Astrocyte of the hippocampus (primary cell): Measurements from ENCODE around the gene FCGR3A.
"Not testable (repeated sequence)": the region's sequence is repeated elsewhere in the genome, so short reads cannot be mapped to it uniquely, and the experiment has no call there.

Experiments
- DNase-seq: peaks from one replicate; pipeline ENCODE4 v3.0.0; 2011; ENCODE audit warnings: low read depth, low spot score

FCGR3A gene

DNA sequence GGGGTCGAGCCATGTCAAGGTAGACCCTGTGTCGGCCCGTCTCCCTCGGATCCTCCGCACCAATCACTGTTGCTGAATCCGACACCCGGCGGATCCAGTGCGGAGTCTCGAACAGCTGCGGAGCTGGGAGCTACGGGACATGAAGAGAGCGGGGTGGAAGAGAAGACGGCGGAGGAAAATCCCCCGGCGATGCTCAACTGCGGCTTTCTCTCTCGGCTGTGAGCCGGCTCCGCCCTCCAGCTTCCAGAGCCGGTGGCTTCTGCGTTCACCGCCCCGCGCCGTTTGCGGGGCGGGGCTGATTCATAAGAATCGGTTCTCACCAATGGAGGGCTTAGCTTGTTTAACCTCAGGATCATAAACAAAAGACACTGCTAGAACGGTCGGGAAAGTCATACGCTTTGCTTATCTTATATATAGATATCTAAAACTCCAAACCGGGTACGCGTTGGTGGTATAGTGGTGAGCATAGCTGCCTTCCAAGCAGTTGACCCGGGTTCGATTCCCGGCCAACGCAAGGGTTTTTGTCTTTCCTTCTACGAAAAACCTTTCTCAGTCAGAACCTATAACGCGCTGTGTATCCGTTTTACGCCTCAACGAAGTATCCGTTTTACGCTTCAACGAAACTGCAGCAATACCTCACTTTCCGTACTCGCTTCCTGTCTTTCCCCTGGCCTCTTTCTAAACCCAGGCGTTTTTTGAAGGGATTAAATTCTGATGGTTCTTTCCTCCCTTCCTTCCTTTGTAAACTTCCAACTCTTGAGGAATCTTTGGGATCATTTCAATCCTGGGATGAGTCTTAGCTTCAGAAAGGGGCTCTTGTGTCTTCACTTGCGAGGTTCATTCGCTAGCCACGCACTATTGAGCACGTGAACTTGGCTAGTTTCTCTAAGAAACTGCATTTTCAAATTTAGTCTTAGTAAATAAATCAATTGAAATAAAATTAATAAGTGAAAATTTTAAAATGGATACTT lies 18.7 kb downstream of the FCGR3A start:
- peak; percentile 92 for DNase-seq

DNA sequence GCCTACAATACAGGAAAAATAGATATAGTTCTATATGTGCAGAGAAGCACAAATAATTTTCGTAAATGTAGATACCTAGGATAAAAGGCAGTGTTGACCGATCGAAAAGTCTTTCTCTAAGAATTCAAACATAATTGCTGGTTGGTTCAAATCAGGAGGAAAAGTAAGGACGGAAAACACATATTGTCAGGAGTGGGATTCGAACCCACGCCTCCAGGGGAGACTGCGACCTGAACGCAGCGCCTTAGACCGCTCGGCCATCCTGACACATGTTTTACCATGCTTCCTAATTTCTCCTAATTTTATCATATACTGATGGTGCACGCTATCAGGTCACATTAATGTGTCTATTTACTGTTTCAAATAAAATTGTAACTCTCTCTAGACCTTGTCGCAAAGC lies 19.5 kb downstream of the FCGR3A start:
- DNase-seq: peak; percentile 75

DNA sequence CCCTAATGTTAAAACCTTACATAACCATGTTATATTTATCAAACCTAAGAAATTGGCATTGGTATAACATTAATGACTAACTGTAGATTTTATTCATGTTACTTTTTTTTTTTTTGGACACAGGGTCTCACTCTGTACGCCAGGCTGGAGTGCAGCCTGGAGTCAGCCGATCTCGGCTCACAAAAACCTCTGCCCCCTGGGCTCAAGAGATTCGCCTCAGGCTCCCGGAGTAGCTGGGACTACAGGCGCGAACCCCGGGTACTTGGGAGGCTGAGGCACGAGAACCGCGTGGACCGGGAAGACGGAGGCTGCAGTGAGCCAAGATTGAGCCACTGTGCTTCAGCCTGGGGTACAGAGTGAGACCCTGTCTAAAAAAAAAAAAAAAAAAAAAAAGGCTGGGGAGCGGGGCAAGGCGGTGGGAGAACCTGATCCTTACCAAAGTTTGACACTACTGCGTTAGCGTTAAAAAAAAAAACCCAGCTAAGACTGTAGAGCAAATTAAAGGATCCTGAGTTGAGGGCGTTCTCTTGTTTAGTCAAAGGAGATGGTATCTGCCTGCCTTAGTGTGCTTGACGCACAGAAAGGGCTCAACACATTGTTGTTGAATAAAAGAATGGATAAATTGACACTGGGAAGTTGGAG lies 20.0 kb downstream of the FCGR3A start:
- DNase-seq: not testable (repeated sequence)

DNA sequence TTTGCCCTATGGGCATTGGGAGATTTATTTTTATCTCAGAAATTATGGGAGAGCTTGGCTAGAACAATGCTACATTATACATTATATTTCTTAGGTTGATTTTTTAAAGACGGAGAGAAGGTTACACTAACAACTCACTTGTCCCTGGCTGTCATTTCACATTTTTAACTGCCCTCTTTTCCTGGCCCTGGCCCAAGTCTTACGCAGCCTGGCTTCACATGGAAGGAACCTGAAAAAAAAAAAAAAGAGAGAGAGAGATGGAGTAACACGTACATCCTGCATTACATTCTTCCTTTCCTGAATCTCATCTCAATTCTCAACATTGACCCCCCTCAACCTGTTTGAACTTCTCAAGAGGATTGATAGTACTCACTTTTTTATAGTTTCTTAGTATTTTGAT lies 21.1 kb downstream of the FCGR3A start:
- not testable (repeated sequence) for DNase-seq

DNA sequence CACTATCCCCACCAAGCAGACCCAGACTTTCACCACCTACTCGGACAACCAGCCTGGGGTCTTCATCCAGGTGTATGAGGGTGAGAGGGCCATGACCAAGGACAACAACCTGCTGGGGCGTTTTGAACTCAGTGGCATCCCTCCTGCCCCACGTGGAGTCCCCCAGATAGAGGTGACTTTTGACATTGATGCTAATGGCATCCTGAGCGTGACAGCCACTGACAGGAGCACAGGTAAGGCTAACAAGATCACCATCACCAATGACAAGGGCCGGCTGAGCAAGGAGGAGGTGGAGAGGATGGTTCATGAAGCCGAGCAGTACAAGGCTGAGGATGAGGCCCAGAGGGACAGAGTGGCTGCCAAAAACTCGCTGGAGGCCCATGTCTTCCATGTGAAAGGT lies 23.7 kb downstream of the FCGR3A start:
- not testable (repeated sequence) for DNase-seq

DNA sequence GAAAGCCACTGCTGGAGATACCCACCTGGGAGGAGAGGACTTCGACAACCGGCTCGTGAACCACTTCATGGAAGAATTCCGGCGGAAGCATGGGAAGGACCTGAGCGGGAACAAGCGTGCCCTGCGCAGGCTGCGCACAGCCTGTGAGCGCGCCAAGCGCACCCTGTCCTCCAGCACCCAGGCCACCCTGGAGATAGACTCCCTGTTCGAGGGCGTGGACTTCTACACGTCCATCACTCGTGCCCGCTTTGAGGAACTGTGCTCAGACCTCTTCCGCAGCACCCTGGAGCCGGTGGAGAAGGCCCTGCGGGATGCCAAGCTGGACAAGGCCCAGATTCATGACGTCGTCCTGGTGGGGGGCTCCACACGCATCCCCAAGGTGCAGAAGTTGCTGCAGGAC lies 24.3 kb downstream of the FCGR3A start:
- not testable (repeated sequence) for DNase-seq

DNA sequence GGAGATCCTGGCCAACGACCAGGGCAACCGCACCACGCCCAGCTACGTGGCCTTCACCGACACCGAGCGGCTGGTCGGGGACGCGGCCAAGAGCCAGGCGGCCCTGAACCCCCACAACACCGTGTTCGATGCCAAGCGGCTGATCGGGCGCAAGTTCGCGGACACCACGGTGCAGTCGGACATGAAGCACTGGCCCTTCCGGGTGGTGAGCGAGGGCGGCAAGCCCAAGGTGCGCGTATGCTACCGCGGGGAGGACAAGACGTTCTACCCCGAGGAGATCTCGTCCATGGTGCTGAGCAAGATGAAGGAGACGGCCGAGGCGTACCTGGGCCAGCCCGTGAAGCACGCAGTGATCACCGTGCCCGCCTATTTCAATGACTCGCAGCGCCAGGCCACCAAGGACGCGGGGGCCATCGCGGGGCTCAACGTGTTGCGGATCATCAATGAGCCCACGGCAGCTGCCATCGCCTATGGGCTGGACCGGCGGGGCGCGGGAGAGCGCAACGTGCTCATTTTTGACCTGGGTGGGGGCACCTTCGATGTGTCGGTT lies 24.8 kb downstream of the FCGR3A start:
- DNase-seq: not testable (repeated sequence)

DNA sequence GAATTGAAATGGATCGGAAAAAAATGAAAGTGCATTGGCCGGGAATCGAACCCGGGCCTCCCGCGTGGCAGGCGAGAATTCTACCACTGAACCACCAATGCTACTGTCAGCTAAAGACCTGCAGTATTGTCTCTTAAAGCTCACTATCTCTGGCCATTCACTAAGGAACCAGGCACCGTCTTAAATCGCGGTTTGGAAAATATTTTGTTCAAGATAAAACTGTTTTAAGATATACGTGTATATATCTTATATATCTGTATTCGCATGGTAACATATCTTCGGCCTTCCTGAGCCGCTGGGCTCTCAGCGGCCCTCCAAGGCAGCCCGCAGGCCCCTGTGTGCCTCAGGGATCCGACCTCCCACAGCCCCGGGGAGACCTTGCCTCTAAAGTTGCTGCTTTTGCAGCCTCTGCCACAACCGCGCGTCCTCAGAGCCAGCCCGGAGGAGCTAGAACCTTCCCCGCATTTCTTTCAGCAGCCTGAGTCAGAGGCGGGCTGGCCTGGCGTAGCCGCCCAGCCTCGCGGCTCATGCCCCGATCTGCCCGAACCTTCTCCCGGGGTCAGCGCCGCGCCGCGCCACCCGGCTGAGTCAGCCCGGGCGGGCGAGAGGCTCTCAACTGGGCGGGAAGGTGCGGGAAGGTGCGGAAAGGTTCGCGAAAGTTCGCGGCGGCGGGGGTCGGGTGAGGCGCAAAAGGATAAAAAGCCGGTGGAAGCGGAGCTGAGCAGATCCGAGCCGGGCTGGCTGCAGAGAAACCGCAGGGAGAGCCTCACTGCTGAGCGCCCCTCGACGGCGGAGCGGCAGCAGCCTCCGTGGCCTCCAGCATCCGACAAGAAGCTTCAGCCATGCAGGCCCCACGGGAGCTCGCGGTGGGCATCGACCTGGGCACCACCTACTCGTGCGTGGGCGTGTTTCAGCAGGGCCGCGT lies 25.5 kb downstream of the FCGR3A start, which contains the start of gene HSPA6:
HSPA6 (plus strand) TSS at position 724 of the 925 bp plus-strand sequence; CDS start at position 843, 119 bp downstream.
- DNase-seq: peak; percentile 86

DNA sequence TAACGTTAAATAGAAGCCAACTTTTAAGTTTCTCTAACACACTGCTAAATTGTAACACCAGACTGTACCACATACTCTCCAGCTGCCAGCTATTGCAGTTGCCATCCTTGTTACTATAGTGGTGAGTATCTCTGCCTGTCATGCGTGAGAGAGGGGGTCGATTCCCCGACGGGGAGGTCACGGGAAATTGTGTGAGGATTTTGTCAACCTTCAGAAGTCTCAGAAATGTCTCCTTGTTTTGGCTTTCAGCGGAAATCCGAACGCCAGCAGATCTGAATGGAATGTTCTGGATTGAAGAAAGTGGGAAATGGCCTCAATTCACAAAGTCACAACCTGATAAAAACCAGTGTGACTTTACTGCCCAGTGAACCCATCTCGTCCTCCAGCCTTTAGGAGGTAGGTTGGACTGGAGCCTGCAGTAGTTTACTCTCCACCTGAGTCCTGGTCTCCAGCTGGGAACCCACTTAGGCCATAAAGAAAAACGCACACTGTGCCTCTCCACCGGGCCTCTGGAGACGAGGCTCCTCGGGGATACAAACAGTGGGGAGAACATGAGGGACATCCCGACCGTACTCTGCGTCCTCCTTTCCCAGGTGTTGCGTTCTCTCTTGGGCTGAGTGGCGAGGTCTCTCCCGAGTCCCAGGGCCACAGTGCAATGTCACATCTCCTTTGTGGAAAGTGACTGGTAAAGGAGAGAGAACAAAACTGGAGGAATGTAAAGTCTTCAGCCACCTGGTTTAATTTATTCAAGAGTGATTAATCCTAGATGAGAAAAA lies 26.4 kb downstream of the FCGR3A start:
- not testable (repeated sequence) for DNase-seq

DNA sequence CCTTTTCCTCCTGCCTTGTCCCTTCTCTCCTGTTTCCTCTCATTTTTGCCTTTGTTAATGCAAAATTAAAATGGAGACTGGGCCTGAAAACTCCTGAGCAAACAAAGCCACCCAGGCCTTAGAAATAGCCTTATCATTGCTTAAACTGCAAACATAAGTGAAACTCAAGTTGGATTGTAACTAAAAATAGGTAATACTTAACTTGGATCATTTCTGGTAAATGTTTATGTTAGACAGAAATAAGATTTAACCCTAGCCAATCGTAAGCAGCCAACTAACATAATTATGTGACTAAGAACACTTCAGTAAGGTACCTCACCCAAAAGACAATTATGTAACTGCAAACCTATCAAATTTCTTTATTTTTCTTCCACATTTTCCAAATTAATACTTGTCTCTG lies 35.7 kb downstream of the FCGR3A start:
- DNase-seq: not testable (repeated sequence)

DNA sequence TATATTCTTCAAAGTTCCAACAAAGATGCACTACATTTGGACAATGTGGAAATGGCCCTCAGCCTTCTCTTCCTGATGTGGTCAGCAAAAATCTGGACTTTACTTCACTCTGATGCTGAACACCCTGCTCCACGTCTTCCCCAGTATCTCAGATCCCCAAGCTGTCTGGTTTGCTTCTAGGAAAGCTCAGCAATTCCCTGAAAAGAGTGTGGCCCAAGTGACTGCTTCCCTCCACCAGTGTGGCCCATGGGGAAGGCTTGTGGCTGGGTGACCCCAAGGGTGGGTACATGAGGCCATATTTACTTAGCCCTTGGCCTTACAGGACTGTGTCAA lies 36.2 kb downstream of the FCGR3A start:
- not testable (repeated sequence) for DNase-seq

DNA sequence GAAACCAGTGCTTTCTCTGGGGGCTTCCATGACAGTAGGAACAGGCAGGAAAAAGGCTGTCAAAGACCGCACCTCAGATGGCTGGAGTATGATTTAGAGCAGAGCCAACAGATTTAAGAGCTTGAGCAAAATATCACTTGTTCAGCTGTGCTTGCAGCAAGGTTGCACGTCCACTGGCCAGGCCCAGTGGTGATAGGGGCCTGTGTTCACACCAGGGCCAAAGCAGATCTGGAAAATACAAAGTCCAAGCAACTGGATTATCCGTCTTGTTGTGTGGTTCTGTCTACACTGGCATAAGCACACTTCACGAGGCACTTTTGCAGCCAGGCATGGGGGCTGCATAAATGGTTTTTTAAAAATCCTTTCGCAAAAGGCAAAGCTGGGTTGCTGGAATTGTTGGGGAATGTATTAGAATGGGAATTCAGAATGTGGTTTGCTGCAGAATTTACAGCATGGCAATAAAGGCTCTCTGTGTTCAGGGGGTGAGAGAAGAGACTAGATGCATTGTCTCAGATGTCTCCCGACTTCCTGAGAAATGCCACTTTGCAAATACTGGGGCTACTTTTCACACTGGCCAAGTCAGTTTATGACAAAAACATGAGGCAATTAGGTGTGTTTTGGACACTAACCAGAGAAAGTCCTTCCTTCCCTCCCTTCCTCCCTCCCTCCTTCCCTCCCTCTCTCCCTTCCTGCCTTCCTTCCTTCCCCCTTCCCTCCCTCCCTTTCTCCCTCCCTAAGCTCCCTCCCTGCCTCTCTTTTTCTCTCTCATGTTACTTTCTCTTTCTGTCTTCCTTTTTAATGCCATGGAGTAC lies 36.8 kb downstream of the FCGR3A start:
- DNase-seq: not testable (repeated sequence)

DNA sequence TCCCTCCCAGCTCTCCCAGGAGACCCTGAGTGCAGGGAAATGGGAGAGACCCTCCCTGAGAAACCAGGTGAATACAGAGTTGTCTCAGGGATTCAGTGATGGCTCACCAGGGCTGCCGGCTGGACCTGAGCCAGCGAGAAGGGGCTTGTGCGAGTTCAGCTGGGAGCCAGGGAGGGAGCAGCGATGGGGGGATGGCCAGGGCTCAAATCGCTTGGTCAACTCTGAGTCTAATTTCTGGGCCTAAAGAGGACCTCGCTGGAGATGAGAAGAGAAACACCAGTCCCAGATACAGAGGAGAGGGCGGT lies 37.9 kb downstream of the FCGR3A start:
- no peak for DNase-seq

DNA sequence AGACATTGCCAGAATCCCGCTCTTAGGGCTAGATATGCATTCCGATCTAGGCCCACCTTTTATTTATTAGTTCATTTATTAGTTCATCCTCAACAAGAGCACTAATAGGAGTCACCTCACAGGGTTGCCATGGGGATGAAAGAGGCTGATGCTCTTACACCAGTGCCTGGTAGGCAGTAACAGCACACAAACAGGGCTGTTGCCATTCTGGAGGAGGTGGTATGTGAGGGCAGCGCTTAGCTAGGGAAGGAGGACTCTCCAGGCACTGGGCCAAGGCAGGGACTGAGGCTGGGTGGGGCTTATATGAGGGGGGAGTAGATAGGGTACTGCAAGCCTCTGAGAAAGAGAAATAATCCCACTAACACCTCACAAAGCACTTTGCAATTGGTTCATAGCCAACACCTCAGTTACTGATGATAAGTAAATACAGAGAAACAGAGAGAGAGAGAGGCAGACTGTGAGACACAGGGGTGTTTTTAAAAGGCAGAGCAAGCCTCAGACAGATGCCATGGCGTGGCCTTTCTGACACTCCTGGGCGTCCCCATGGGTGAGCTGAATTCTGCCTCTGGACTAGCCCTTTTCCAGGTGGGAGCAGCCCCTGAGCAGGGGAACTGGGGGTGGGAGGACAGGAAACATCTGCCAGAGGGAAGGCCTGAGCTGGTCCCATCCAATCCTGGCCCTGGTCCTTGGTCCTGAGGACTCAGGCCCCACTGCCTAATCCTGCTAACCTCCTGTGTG lies 38.4 kb downstream of the FCGR3A start:
- DNase-seq: no peak

DNA sequence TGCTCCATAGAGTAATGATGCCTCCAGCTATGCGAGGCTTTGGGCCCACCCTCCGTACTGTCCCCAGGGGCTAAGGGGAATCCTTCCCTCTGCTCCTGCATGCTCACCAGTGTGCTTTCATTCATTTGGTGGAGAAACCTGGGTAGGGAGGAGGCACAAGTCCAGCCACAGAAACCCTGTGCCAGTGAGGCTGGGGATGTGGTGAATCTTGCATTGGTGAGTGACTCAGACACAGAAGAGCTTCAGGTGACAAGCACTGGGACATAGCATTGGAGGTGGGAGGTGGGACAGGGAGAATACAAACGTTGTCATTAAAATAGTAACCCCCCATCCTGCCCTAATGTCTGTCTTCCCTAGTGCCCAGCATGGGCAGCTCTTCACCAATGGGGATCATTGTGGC lies 39.1 kb downstream of the FCGR3A start:
- no peak for DNase-seq

DNA sequence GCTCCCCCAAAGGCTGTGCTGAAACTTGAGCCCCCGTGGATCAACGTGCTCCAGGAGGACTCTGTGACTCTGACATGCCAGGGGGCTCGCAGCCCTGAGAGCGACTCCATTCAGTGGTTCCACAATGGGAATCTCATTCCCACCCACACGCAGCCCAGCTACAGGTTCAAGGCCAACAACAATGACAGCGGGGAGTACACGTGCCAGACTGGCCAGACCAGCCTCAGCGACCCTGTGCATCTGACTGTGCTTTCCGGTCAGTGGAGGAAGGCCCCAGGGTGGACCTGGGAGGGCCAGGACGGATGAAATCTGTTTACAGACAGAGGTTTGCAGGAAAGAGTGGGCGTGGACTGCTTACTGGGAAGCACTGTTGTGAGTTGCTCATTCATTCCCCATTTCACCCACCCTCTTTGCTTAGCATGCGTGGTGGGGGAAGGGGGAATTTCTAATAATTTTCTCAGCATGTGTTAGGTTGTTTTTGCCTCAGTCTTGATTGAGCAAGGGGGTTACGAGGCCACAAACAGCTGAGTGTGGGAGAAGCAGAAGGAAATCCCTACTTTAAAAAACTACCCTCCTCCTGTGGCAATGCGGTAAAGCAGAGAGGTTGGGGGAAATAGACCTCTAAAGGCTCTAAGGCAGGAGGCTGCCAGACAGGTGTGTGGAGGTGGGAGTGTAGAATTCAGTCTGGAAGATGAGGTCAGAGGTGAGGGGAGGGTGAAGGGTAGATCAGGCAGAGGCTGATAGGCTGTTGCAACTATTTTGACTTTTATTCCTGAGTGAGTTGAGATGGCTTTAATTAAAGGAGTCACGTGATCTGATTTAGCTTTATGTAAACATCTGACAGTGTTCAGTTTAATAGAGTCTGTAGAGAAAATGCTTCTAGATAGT lies 43.0 kb downstream of the FCGR3A start:
- no peak for DNase-seq

DNA sequence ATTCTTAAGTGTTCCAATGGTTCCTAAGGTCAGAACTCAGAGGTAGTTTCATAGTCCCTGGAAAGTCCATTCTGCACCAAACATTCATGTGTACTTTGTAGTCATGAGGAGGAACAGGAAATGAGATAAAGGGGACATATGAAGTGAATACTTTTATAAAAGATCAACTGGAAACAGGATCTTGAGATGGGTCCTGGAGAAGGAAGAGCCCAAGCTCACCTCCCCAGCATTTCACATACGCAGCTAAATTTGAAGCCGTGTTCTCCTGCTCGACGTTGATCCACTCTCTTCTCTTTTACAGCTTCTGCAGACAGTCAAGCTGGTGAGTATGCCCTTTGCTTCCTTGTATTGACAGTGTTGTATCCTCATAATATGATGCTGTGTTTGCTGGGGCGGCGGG lies 43.9 kb downstream of the FCGR3A start:
- no peak for DNase-seq

DNA sequence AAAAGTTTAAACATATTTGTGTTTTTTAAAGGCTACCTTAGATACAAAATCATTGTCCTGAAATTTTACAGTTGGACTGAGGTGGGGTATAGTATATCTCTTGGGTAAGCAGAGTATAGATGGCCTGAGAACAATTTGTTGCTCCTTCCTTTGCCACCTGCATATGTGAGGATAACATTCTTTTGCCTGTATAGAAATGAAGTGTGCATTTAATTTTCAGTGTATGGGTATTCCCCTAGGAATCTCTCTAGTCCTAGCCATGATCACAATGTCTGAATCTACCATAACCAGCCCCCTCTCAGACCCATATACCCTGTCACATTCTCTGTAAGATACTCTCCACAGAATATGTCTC lies 46.2 kb downstream of the FCGR3A start:
- no peak for DNase-seq
